ENCODE results near the gene RNU5D-1.

Gene RNU5D-1

DNA sequence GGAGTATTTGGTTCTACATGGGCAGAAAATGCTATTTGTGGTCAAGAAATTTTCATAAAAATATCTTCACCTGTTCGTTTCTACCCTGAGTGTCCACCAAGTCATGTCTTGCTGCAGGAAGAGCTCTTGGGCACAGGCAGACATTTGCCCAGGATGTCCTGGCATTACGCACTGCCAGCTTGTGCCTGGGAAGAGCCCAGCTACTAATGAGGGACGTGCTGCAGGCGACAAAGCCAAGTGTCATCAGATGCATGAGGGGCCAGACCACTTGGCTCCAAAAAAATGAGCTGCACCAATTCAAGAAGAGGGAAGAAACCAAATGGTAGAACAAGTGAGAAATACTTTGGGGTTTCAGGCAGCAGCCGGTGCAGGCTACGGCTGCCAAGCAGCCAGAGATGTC, 12.9 kb downstream of the RNU5D-1 start:
- no peak overlapping the region for H4K8ac ChIP-seq (ENCODE audit: low read depth, low read length)
- peaks cover 0 to 3% of the 10 kb centered on the region in 2 donors for H3K4me1 ChIP-seq (ENCODE audit: control insufficient read depth in 2 of 2, insufficient read depth in 1 of 2, low read depth in 1 of 2, low read length in 2 of 2)
- H2BK12ac ChIP-seq (ENCODE audit: low read length) = no peak overlapping the region
- H3K79me1 ChIP-seq (ENCODE audit: low read depth, low read length) = no peaks in the 10 kb centered on the region
- no peak overlapping the region for H2AFZ ChIP-seq (ENCODE audit: low read length)
- no CpG with 5 or more reads among the region's 6 CpGs for WGBS, 2 donors (ENCODE audit: extremely low coverage in 2 of 2, insufficient read length in 2 of 2, insufficient replicate concordance in 1 of 2)
- H2AK5ac ChIP-seq (ENCODE audit: low read depth, low read length) = no peak overlapping the region
- no peak overlapping the region for H3K27ac ChIP-seq (replicated peaks; ENCODE audit: low read length)
- H3K14ac ChIP-seq (ENCODE audit: low read length) = no peak overlapping the region
- H3K36me3 ChIP-seq (replicated peaks in 1 of 2; ENCODE audit: control insufficient read depth in 2 of 2, insufficient read depth in 2 of 2, low read length in 2 of 2) = no peaks in the 10 kb centered on the region
- H4K91ac ChIP-seq (ENCODE audit: low read depth, low read length, poor library complexity) = no peak overlapping the region
- no peak for DNase-seq (ENCODE audit: low spot score)
- H2BK15ac ChIP-seq (ENCODE audit: low read length) = no peak overlapping the region
- no peak overlapping the region for H2BK5ac ChIP-seq (ENCODE audit: low read length)
- H3K4me2 ChIP-seq (ENCODE audit: insufficient read depth, low read length, poor library complexity, severe bottlenecking) = no peak overlapping the region
- no peak overlapping the region for H2BK120ac ChIP-seq (ENCODE audit: low read depth, low read length)
- no peaks in the 10 kb centered on the region for H3K9me3 ChIP-seq (replicated peaks in 1 of 2; ENCODE audit: control insufficient read depth in 2 of 2, insufficient read depth in 1 of 2, low read depth in 1 of 2, low read length in 2 of 2)
- H3K23ac ChIP-seq (ENCODE audit: low read depth, low read length, poor library complexity) = no peak overlapping the region
- no peak overlapping the region for H3K4ac ChIP-seq (ENCODE audit: low read length)
- no peak overlapping the region for H3K4me3 ChIP-seq (ENCODE audit: low read length in 2 of 2)
- no peak overlapping the region for H3K18ac ChIP-seq (ENCODE audit: low read length)
- no peaks in the 10 kb centered on the region for H3K27me3 ChIP-seq (ENCODE audit: control insufficient read depth in 3 of 3, insufficient read depth in 3 of 3, low read depth in 1 of 3, low read length in 3 of 3)
- H3K9ac ChIP-seq (ENCODE audit: low read depth, low read length, poor library complexity) = no peak overlapping the region

DNA sequence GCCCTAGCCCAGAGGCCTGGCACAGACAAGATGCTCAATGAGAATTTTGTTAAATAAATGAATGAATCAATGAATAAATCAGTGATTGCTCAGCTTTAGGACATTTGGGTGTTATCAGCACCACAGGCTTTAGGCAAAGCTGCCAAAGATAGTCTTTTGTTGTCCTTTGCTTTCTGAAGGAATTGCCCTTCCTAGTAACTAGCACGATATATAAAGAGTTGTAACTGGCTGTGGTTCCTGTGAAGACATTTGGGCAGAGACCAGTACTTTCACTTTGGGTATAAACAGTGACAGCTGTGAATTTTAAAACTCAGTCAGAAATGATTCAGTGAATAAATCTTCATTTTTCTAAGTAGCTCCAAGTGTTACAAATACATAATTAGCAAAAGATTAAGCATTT, 13.3 kb downstream of the RNU5D-1 start:
- Histone ChIP-seq H3K4me1 (ENCODE audit: control insufficient read depth in 2 of 2, insufficient read depth in 1 of 2, low read depth in 1 of 2, low read length in 2 of 2) (peaks cover 0 to 3% of the 10 kb centered on the region in 2 donors), H2AFZ (ENCODE audit: low read length) (no peak overlapping the region), H2BK15ac (ENCODE audit: low read length) (no peak overlapping the region), H3K36me3 (replicated peaks in 1 of 2; ENCODE audit: control insufficient read depth in 2 of 2, insufficient read depth in 2 of 2, low read length in 2 of 2) (no peaks in the 10 kb centered on the region), H3K4ac (ENCODE audit: low read length) (no peak overlapping the region), H2BK5ac (ENCODE audit: low read length) (no peak overlapping the region), H3K79me1 (ENCODE audit: low read depth, low read length) (no peaks in the 10 kb centered on the region), H3K27me3 (ENCODE audit: control insufficient read depth in 3 of 3, insufficient read depth in 3 of 3, low read depth in 1 of 3, low read length in 3 of 3) (no peaks in the 10 kb centered on the region), H4K8ac (ENCODE audit: low read depth, low read length) (no peak overlapping the region), H3K23ac (ENCODE audit: low read depth, low read length, poor library complexity) (no peak overlapping the region), H2BK12ac (ENCODE audit: low read length) (no peak overlapping the region), H3K27ac (replicated peaks; ENCODE audit: low read length) (no peak overlapping the region), H3K4me3 (ENCODE audit: low read length in 2 of 2) (no peak overlapping the region), H3K4me2 (ENCODE audit: insufficient read depth, low read length, poor library complexity, severe bottlenecking) (no peak overlapping the region), H3K14ac (ENCODE audit: low read length) (no peak overlapping the region), H3K9ac (ENCODE audit: low read depth, low read length, poor library complexity) (no peak overlapping the region), H2BK120ac (ENCODE audit: low read depth, low read length) (no peak overlapping the region), H4K91ac (ENCODE audit: low read depth, low read length, poor library complexity) (no peak overlapping the region), H3K9me3 (replicated peaks in 1 of 2; ENCODE audit: control insufficient read depth in 2 of 2, insufficient read depth in 1 of 2, low read depth in 1 of 2, low read length in 2 of 2) (no peaks in the 10 kb centered on the region), H2AK5ac (ENCODE audit: low read depth, low read length) (no peak overlapping the region), H3K18ac (ENCODE audit: low read length) (no peak overlapping the region)
- DNase-seq (ENCODE audit: low spot score) = no peak
- no CpG with 5 or more reads among the region's 1 CpG for WGBS, 2 donors (ENCODE audit: extremely low coverage in 2 of 2, insufficient read length in 2 of 2, insufficient replicate concordance in 1 of 2)

DNA sequence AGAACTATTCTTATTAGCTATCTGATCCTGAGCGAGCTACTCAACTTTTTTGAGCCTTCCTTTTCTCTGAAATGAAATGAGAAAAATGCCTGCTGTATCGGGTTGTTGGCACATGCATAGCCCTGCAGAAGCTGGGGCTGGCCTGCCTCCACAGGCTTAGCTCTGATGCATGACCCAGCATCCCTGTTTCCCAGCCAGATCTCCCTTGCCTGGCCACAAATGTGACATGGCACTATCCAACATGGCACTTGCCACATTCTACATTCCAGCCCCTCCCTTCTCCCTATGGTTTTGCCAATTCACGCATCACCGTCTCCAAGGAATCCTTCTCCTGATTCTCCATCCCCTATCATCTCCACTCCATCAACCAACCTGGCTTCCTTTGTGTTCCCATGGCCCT, 13.8 kb downstream of the RNU5D-1 start:
- H3K4me2 ChIP-seq (ENCODE audit: insufficient read depth, low read length, poor library complexity, severe bottlenecking) = no peak overlapping the region
- H3K36me3 ChIP-seq (replicated peaks in 1 of 2; ENCODE audit: control insufficient read depth in 2 of 2, insufficient read depth in 2 of 2, low read length in 2 of 2) = no peaks in the 10 kb centered on the region
- no peaks in the 10 kb centered on the region for H3K9me3 ChIP-seq (replicated peaks in 1 of 2; ENCODE audit: control insufficient read depth in 2 of 2, insufficient read depth in 1 of 2, low read depth in 1 of 2, low read length in 2 of 2)
- H3K27ac ChIP-seq (replicated peaks; ENCODE audit: low read length) = no peak overlapping the region
- H4K8ac ChIP-seq (ENCODE audit: low read depth, low read length) = no peak overlapping the region
- DNase-seq (ENCODE audit: low spot score) = no peak
- no peak overlapping the region for H3K23ac ChIP-seq (ENCODE audit: low read depth, low read length, poor library complexity)
- no peak overlapping the region for H2BK120ac ChIP-seq (ENCODE audit: low read depth, low read length)
- no peak overlapping the region for H3K14ac ChIP-seq (ENCODE audit: low read length)
- H2AK5ac ChIP-seq (ENCODE audit: low read depth, low read length) = no peak overlapping the region
- no peak overlapping the region for H2AFZ ChIP-seq (ENCODE audit: low read length)
- H3K4ac ChIP-seq (ENCODE audit: low read length) = no peak overlapping the region
- H3K27me3 ChIP-seq (ENCODE audit: control insufficient read depth in 3 of 3, insufficient read depth in 3 of 3, low read depth in 1 of 3, low read length in 3 of 3) = no peaks in the 10 kb centered on the region
- H2BK15ac ChIP-seq (ENCODE audit: low read length) = no peak overlapping the region
- H3K79me1 ChIP-seq (ENCODE audit: low read depth, low read length) = no peaks in the 10 kb centered on the region
- no CpG with 5 or more reads among the region's 4 CpGs for WGBS, 2 donors (ENCODE audit: extremely low coverage in 2 of 2, insufficient read length in 2 of 2, insufficient replicate concordance in 1 of 2)
- no peak overlapping the region for H4K91ac ChIP-seq (ENCODE audit: low read depth, low read length, poor library complexity)
- H3K18ac ChIP-seq (ENCODE audit: low read length) = no peak overlapping the region
- H3K4me1 ChIP-seq (ENCODE audit: control insufficient read depth in 2 of 2, insufficient read depth in 1 of 2, low read depth in 1 of 2, low read length in 2 of 2) = peaks cover 0 to 3% of the 10 kb centered on the region in 2 donors
- no peak overlapping the region for H3K9ac ChIP-seq (ENCODE audit: low read depth, low read length, poor library complexity)
- H3K4me3 ChIP-seq (ENCODE audit: low read length in 2 of 2) = no peak overlapping the region
- no peak overlapping the region for H2BK5ac ChIP-seq (ENCODE audit: low read length)
- no peak overlapping the region for H2BK12ac ChIP-seq (ENCODE audit: low read length)

DNA sequence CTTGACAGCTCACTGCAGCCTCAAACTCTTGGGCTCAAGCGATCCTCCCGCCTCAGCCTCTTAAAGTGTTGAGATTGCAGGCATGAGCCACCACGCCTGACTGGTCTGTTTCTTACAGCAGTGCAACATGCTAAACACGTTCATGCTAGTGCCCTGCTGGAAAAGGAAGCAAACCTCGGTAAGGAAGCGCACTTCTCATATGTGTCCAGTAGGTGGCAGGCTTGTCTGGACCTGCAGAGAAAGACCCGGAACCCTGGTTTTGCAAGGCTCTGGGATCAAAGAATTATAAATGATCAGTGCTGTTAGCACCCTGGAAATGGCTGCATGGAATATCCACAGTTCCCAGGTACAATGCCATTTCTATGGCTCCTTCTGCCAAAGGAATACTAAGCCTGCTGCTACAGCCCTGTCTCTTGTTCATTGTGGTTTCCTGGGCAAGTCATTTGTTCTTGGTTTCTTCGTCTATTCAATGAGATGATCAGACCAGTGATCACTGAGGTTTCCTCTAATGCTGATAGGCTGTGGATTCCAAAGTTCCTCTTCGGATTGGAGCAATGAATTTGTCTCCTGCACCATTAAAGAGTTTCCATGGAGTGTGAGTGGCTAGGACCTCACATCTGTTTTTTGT, 15.9 kb downstream of the RNU5D-1 start:
- peak; percentile 61 for DNase-seq (ENCODE audit: low spot score)
- Histone ChIP-seq H2BK5ac (ENCODE audit: low read length) (no peak overlapping the region), H3K36me3 (replicated peaks in 1 of 2; ENCODE audit: control insufficient read depth in 2 of 2, insufficient read depth in 2 of 2, low read length in 2 of 2) (no peaks in the 10 kb centered on the region), H2AK5ac (ENCODE audit: low read depth, low read length) (no peak overlapping the region), H2BK15ac (ENCODE audit: low read length) (no peak overlapping the region), H3K79me1 (ENCODE audit: low read depth, low read length) (no peaks in the 10 kb centered on the region), H2BK12ac (ENCODE audit: low read length) (no peak overlapping the region), H3K4ac (ENCODE audit: low read length) (no peak overlapping the region), H3K27ac (replicated peaks; ENCODE audit: low read length) (no peak overlapping the region), H4K8ac (ENCODE audit: low read depth, low read length) (no peak overlapping the region), H3K23ac (ENCODE audit: low read depth, low read length, poor library complexity) (no peak overlapping the region), H2AFZ (ENCODE audit: low read length) (peak overlapping the region; percentile 72), H3K4me1 (ENCODE audit: control insufficient read depth in 2 of 2, insufficient read depth in 1 of 2, low read depth in 1 of 2, low read length in 2 of 2) (peaks cover 0 to 3% of the 10 kb centered on the region in 2 donors), H4K91ac (ENCODE audit: low read depth, low read length, poor library complexity) (no peak overlapping the region), H3K18ac (ENCODE audit: low read length) (no peak overlapping the region), H2BK120ac (ENCODE audit: low read depth, low read length) (no peak overlapping the region), H3K4me2 (ENCODE audit: insufficient read depth, low read length, poor library complexity, severe bottlenecking) (no peak overlapping the region), H3K9me3 (replicated peaks in 1 of 2; ENCODE audit: control insufficient read depth in 2 of 2, insufficient read depth in 1 of 2, low read depth in 1 of 2, low read length in 2 of 2) (no peaks in the 10 kb centered on the region), H3K4me3 (ENCODE audit: low read length in 2 of 2) (no peak overlapping the region), H3K9ac (ENCODE audit: low read depth, low read length, poor library complexity) (no peak overlapping the region), H3K27me3 (ENCODE audit: control insufficient read depth in 3 of 3, insufficient read depth in 3 of 3, low read depth in 1 of 3, low read length in 3 of 3) (no peaks in the 10 kb centered on the region), H3K14ac (ENCODE audit: low read length) (no peak overlapping the region)
- no CpG with 5 or more reads among the region's 9 CpGs for WGBS, 2 donors (ENCODE audit: extremely low coverage in 2 of 2, insufficient read length in 2 of 2, insufficient replicate concordance in 1 of 2)

Data from neuronal stem cell (in vitro differentiated cells).